Left kidney (tissue), 2 donors: Measurements from ENCODE around the gene MSH5. TPM values are rescaled to one million over a fixed set of nuclear protein-coding genes. Genes with fewer than 3 reads are reported as not detected.

ENCODE experiments used
- DNase-seq: peaks from one replicate; pipeline ENCODE4 v3.0.0-alpha.2; 2013
- polyA plus RNA-seq: library from polyadenylated mRNA; unstranded; fragments of 120-200 nt; gene quantifications from one replicate; pipeline ENCODE4 v1.2.1, GENCODE V29; 2013; ENCODE audit not compliant: insufficient read length

MSH5 gene
- polyA plus RNA-seq, 1 donor: 62.2 TPM

GRCh38 chr6:31712296-31712695, 27.5 kb upstream of the MSH5 start:
- no peak for DNase-seq

- no peak for DNase-seq
Measured at GRCh38 chr6:31713465-31713864, 26.3 kb upstream of the MSH5 start.

- peak; percentile 49 for DNase-seq
Measured at GRCh38 chr6:31713991-31714684, 25.7 kb upstream of the MSH5 start.

- DNase-seq: no peak
Measured at GRCh38 chr6:31715022-31715958, 24.5 kb upstream of the MSH5 start, which contains the start of gene LY6G6D. LY6G6D (plus strand) TSS chr6:31715348; CDS start chr6:31715356, 8 bp downstream.

- DNase-seq: no peak
Measured at GRCh38 chr6:31717499-31718222, 22.1 kb upstream of the MSH5 start.

GRCh38 chr6:31718265-31718664, 21.5 kb upstream of the MSH5 start:
- no peak for DNase-seq

- no peak for DNase-seq
Measured at GRCh38 chr6:31719001-31719400, 20.8 kb upstream of the MSH5 start.

- DNase-seq: no peak
Measured at GRCh38 chr6:31720196-31720770, 19.5 kb upstream of the MSH5 start.

GRCh38 chr6:31721351-31722020, 18.3 kb upstream of the MSH5 start, which contains the start of gene LY6G6C:
LY6G6C (minus strand) TSS chr6:31721746; CDS start chr6:31721679, 67 bp downstream.
- no peak for DNase-seq

GRCh38 chr6:31722173-31722572, 17.6 kb upstream of the MSH5 start:
- DNase-seq: no peak

- no peak for DNase-seq
Measured at GRCh38 chr6:31723245-31723979, 16.4 kb upstream of the MSH5 start, which contains the start of gene MPIG6B. MPIG6B (plus strand) TSS chr6:31723373; CDS start chr6:31723384, 11 bp downstream.

- no peak for DNase-seq
Measured at GRCh38 chr6:31723980-31724691, 15.7 kb upstream of the MSH5 start.

- no peak for DNase-seq
Measured at GRCh38 chr6:31725502-31726350, 14.1 kb upstream of the MSH5 start.

GRCh38 chr6:31727034-31727716, 12.6 kb upstream of the MSH5 start:
- DNase-seq: no peak

GRCh38 chr6:31727717-31728671, 11.8 kb upstream of the MSH5 start:
- DNase-seq: no peak

- no peak for DNase-seq
Measured at GRCh38 chr6:31728767-31729514, 10.9 kb upstream of the MSH5 start, which contains the start of gene DDAH2. DDAH2 (minus strand) TSS chr6:31729299; CDS start chr6:31729161, 138 bp downstream.
